ENCODE measurements around the gene AUTS2.

DNA sequence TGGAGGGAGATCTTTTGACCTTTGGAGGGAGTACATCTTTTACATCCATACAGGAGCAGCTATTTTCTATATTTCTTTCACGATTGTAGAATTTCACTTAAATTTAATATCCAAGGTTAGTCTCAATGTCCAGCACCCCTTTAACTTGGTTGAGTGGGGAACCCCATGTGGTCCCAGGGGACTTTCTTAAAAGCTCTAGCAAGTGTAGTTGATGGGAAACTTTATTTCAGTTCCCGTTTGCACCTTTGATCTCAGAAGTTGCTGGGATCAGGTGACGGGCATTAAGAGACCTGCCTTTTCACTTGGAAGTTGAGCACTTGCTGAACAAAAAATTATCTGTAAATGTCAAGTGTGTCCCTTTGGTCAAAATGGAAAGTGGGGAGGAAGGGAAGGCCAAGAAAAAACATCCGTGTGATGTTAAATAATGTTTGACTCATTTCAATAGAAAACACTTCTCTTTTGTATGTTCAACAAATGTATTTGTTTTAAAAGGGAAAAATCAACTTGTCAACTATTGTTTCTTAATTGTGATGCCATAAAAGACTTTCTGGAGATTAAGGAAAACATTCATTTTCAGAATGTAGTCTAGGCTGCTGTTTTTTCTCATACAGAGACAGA is 1163.5 kb downstream of the AUTS2 start:
- TF ChIP-seq, protein P1, sequence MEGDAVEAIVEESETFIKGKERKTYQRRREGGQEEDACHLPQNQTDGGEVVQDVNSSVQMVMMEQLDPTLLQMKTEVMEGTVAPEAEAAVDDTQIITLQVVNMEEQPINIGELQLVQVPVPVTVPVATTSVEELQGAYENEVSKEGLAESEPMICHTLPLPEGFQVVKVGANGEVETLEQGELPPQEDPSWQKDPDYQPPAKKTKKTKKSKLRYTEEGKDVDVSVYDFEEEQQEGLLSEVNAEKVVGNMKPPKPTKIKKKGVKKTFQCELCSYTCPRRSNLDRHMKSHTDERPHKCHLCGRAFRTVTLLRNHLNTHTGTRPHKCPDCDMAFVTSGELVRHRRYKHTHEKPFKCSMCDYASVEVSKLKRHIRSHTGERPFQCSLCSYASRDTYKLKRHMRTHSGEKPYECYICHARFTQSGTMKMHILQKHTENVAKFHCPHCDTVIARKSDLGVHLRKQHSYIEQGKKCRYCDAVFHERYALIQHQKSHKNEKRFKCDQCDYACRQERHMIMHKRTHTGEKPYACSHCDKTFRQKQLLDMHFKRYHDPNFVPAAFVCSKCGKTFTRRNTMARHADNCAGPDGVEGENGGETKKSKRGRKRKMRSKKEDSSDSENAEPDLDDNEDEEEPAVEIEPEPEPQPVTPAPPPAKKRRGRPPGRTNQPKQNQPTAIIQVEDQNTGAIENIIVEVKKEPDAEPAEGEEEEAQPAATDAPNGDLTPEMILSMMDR (IDR thresholded peaks at IDR 0.05 in 8 of 11, conservative IDR thresholded peaks at IDR 0.05 in 3 of 11) = no peak
- TF ChIP-seq POLR2AphosphoS5 (IDR thresholded peaks at IDR 0.05) (no peak), POLR2A (IDR thresholded peaks at IDR 0.05) (no peak)

All from spleen (tissue), 7 donors.